ENCODE measurements around the gene FAM8A1. TPM values are rescaled to one million over a fixed set of nuclear protein-coding genes. Genes with fewer than 3 reads are reported as not detected.

FAM8A1 gene
- polyA plus RNA-seq, 1 of the 3 experiments (the other 2 are of a cell fraction) = 5.0 TPM

GRCh38 chr6:17653198-17653882, 53.2 kb downstream of the FAM8A1 start:
- ChIA-PET POLR2A (interaction anchor here (0.6 kb wide), 1 partner anchor 53 kb away, joined by 5 read pairs; the partner anchor contains the start of gene FAM8A1), CTCF (no interaction called here)
- peaks cover 3% of the 10 kb centered on the region; the same call in 1 of the 2 replicates for H4K20me1 ChIP-seq (ENCODE audit: insufficient read depth)
- peaks cover 24 to 76% of the 10 kb centered on the region in 2 experiments for H3K36me3 ChIP-seq (replicated peaks in 1 of 2; ENCODE audit: control insufficient read depth in 1 of 2, insufficient read depth in 2 of 2, low read length in 1 of 2)
- no peak for DNase-seq
- H3K9me3 ChIP-seq = no peaks in the 10 kb centered on the region
- no peak overlapping the region for H3K9ac ChIP-seq
- H3K27me3 ChIP-seq (ENCODE audit: insufficient read depth) = no peaks in the 10 kb centered on the region
- no peak for TF ChIP-seq JUND (IDR thresholded peaks at IDR 0.05)
- no peak for TF ChIP-seq ELF1 (IDR thresholded peaks at IDR 0.05)
- TF ChIP-seq, protein P1, sequence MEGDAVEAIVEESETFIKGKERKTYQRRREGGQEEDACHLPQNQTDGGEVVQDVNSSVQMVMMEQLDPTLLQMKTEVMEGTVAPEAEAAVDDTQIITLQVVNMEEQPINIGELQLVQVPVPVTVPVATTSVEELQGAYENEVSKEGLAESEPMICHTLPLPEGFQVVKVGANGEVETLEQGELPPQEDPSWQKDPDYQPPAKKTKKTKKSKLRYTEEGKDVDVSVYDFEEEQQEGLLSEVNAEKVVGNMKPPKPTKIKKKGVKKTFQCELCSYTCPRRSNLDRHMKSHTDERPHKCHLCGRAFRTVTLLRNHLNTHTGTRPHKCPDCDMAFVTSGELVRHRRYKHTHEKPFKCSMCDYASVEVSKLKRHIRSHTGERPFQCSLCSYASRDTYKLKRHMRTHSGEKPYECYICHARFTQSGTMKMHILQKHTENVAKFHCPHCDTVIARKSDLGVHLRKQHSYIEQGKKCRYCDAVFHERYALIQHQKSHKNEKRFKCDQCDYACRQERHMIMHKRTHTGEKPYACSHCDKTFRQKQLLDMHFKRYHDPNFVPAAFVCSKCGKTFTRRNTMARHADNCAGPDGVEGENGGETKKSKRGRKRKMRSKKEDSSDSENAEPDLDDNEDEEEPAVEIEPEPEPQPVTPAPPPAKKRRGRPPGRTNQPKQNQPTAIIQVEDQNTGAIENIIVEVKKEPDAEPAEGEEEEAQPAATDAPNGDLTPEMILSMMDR (IDR thresholded peaks at IDR 0.05) = no peak
- TF ChIP-seq FOSL2 (IDR thresholded peaks at IDR 0.05; ENCODE audit: borderline replicate concordance, low read depth) = no peak
- TF ChIP-seq PBX3 (IDR thresholded peaks at IDR 0.05) = no peak
- TF ChIP-seq EZH2phosphoT487 (IDR thresholded peaks at IDR 0.05; ENCODE audit: borderline replicate concordance, low read depth) = no peak
- no peak for TF ChIP-seq RFX5 (IDR thresholded peaks at IDR 0.05; ENCODE audit: low read length)
- no peak for TF ChIP-seq SMC3 (IDR thresholded peaks at IDR 0.05; ENCODE audit: low read depth, low read length)
- no peak overlapping the region for H3K4me2 ChIP-seq
- no peak overlapping the region for H2AFZ ChIP-seq (ENCODE audit: low read depth)
- 80% methylated on average over 5 of the region's 5 CpGs for WGBS (ENCODE audit: low lambda C conversion rate)
- peaks cover 78% of the 10 kb centered on the region for H3K79me2 ChIP-seq (ENCODE audit: insufficient read depth)
- no peak overlapping the region for H3K4me3 ChIP-seq (ENCODE audit: low read depth in 2 of 2, low read length in 1 of 2)
- H3K27ac ChIP-seq (ENCODE audit: low read depth in 2 of 2, low read length in 1 of 2) = peak overlapping the region in 1 of 2 experiments; percentile 8; a peak in 1 of 4 replicates
- H3K4me1 ChIP-seq (ENCODE audit: control insufficient read depth in 1 of 2, insufficient read depth in 2 of 2, low read depth in 1 of 2, low read length in 1 of 2) = no peaks in the 10 kb centered on the region
- H3K9me2 ChIP-seq = no peaks in the 10 kb centered on the region
- peaks cover 3% of the 10 kb centered on the region for H3F3A ChIP-seq (replicated peaks; ENCODE audit: insufficient read depth)

DNA sequence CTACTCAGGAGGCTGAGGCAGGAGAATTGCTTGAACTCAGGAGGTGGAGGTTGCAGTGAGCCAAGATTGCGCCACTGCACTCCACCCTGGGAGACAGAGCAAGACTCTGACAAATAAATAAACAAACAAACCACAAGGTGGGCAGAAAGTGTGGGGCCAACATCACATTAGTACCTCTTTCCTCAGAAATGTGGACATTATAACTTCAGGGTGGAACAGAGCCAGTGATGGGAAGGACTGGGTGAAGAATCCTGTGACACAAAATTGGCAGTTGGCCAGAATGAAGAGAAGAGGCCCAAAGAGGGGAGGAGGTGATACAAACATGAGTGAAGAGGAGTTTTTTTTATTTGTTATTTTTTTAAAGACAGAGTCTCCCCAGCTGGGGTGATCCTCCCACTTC, 56.0 kb downstream of the FAM8A1 start:
- Histone ChIP-seq H3K79me2 (ENCODE audit: insufficient read depth) (peaks cover 92% of the 10 kb centered on the region; the same call in 1 of the 2 replicates), H2AFZ (ENCODE audit: low read depth) (no peak overlapping the region), H3K9ac (no peak overlapping the region), H4K20me1 (ENCODE audit: insufficient read depth) (peaks cover 3% of the 10 kb centered on the region; the same call in 1 of the 2 replicates), H3F3A (replicated peaks; ENCODE audit: insufficient read depth) (no peaks in the 10 kb centered on the region), H3K36me3 (replicated peaks in 1 of 2; ENCODE audit: control insufficient read depth in 1 of 2, insufficient read depth in 2 of 2, low read length in 1 of 2) (peaks cover 30 to 67% of the 10 kb centered on the region in 2 experiments), H3K4me2 (no peak overlapping the region), H3K27ac (ENCODE audit: low read depth in 2 of 2, low read length in 1 of 2) (no peak overlapping the region), H3K9me2 (no peaks in the 10 kb centered on the region), H3K4me1 (ENCODE audit: control insufficient read depth in 1 of 2, insufficient read depth in 2 of 2, low read depth in 1 of 2, low read length in 1 of 2) (no peaks in the 10 kb centered on the region), H3K9me3 (no peaks in the 10 kb centered on the region), H3K4me3 (ENCODE audit: low read depth in 2 of 2, low read length in 1 of 2) (no peak overlapping the region), H3K27me3 (ENCODE audit: insufficient read depth) (no peaks in the 10 kb centered on the region)
- ChIA-PET POLR2A (no interaction called here), CTCF (no interaction called here)
- TF ChIP-seq TAF1 (IDR thresholded peaks at IDR 0.05; ENCODE audit: borderline replicate concordance, low read depth, low read length) (no peak), NFIC (IDR thresholded peaks at IDR 0.05; ENCODE audit: borderline replicate concordance) (peak; percentile 51; the same call in 1 of the 2 replicates)
- peak; percentile 9 for DNase-seq
- 100% methylated on average over 1 of the region's 1 CpG for WGBS (ENCODE audit: low lambda C conversion rate)

Data from SK-N-SH (cell line).